NCI-H2227 (cell line): Measurements from ENCODE around the gene XPR1.
"Not testable (repeated sequence)": the region's sequence is repeated elsewhere in the genome, so short reads cannot be mapped to it uniquely, and the experiment has no call there.

Source experiments
- DNase-seq: peaks from one replicate; lab custom pipeline; 2025; ENCODE audit not compliant: unreplicated experiment; lab: John Stamatoyannopoulos, UW

Gene XPR1

GRCh38 chr1:180710746-180711145, 78.9 kb downstream of the XPR1 start:
- not testable (repeated sequence) for DNase-seq

GRCh38 chr1:180711260-180711659, 79.4 kb downstream of the XPR1 start:
- DNase-seq, result not testable (repeated sequence)

- DNase-seq, result no peak
Observed at GRCh38 chr1:180720753-180721152, 88.9 kb downstream of the XPR1 start.

- no peak for DNase-seq
Observed at GRCh38 chr1:180722586-180722985, 90.8 kb downstream of the XPR1 start.

GRCh38 chr1:180724055-180724454, 92.2 kb downstream of the XPR1 start:
- no peak for DNase-seq

- DNase-seq, result not testable (repeated sequence)
Observed at GRCh38 chr1:180726024-180726423, 94.2 kb downstream of the XPR1 start.

- not testable (repeated sequence) for DNase-seq
Observed at GRCh38 chr1:180727751-180728150, 95.9 kb downstream of the XPR1 start.

- no peak for DNase-seq
Observed at GRCh38 chr1:180728472-180729106, 96.8 kb downstream of the XPR1 start.

GRCh38 chr1:180731131-180731530, 99.3 kb downstream of the XPR1 start:
- DNase-seq, result no peak

GRCh38 chr1:180732866-180733265, 101.0 kb downstream of the XPR1 start:
- DNase-seq, result no peak

GRCh38 chr1:180734366-180734765, 102.5 kb downstream of the XPR1 start:
- DNase-seq, result no peak

GRCh38 chr1:180742663-180743062, 110.8 kb downstream of the XPR1 start:
- DNase-seq, result no peak

- no peak for DNase-seq
Observed at GRCh38 chr1:180743868-180744267, 112.0 kb downstream of the XPR1 start.

- DNase-seq, result no peak
Observed at GRCh38 chr1:180745098-180745497, 113.3 kb downstream of the XPR1 start.

GRCh38 chr1:180751921-180752320, 120.1 kb downstream of the XPR1 start:
- no peak for DNase-seq

GRCh38 chr1:180754453-180754852, 122.6 kb downstream of the XPR1 start:
- no peak for DNase-seq

- no peak for DNase-seq
Observed at GRCh38 chr1:180757657-180758056, 125.8 kb downstream of the XPR1 start.

- no peak for DNase-seq
Observed at GRCh38 chr1:180762796-180763195, 131.0 kb downstream of the XPR1 start.

GRCh38 chr1:180765151-180765550, 133.3 kb downstream of the XPR1 start:
- DNase-seq, result no peak

GRCh38 chr1:180769889-180770288, 138.1 kb downstream of the XPR1 start:
- no peak for DNase-seq

GRCh38 chr1:180773210-180773865, 141.5 kb downstream of the XPR1 start:
- no peak for DNase-seq

- no peak for DNase-seq
Observed at GRCh38 chr1:180775801-180776200, 144.0 kb downstream of the XPR1 start.
